Upper lobe of left lung (tissue), 4 donors: ENCODE data around the gene CCN6.

Source experiments
- CTCF ChIP-seq, 6 experiments: fragments of 450-650 bp in 4 of 6; fragments of 200-600 bp in 2 of 6; sonication (generic) in 2 of 6; IDR thresholded peaks; one replicate each; pipeline ENCODE4 v1.5.1; 2016 to 2019; ENCODE audit warnings: antibody characterized with exemption in 6 of 6
- POLR2A ChIP-seq, 4 donors: fragments of 450-650 bp; IDR thresholded peaks; one replicate each; pipeline ENCODE4 v1.5.1; 2016 to 2017; ENCODE audit warnings: antibody characterized with exemption in 4 of 4, mild to moderate bottlenecking in 2 of 4
- POLR2AphosphoS5 ChIP-seq, 2 donors: sonication (generic); formaldehyde crosslinking; IDR thresholded peaks; one replicate each; pipeline ENCODE4 v1.5.1; 2017; ENCODE audit warnings: antibody characterized with exemption in 2 of 2

- TF ChIP-seq CTCF (IDR thresholded peaks at IDR 0.05) (no peak), POLR2A (IDR thresholded peaks at IDR 0.05) (no peak), POLR2AphosphoS5 (IDR thresholded peaks at IDR 0.05) (no peak)
Observed at GRCh38 chr6:112041535-112041934, 12.4 kb upstream of the CCN6 start.
